Daoy (cell line): ENCODE data around the gene HLX. TPM values are rescaled to one million over a fixed set of nuclear protein-coding genes. Genes with fewer than 3 reads are reported as not detected.

Experiments
- DNase-seq: peaks from one replicate; pipeline ENCODE4 v3.0.0-alpha.2; 2015; ENCODE audit warnings: low read depth
- total RNA-seq: library from RNA; depleted of rRNA; stranded (reverse); fragments of >200 nt; shearing (Covaris generic); gene quantifications from 2 replicates; pipeline ENCODE4 v1.2.3, GENCODE V29; 2014

The HLX gene
- total RNA-seq, 1 experiment from 2014 or later = 2.8 TPM

- DNase-seq = no peak
Observed at GRCh38 chr1:220882061-220882891, 3.0 kb downstream of the HLX start.

GRCh38 chr1:220884109-220884980, 5.1 kb downstream of the HLX start:
- no peak for DNase-seq

GRCh38 chr1:220884981-220885918, 6.0 kb downstream of the HLX start:
- DNase-seq = no peak

- DNase-seq = no peak
Observed at GRCh38 chr1:220885971-220886370, 6.7 kb downstream of the HLX start.

- DNase-seq = no peak
Observed at GRCh38 chr1:220886470-220887201, 7.4 kb downstream of the HLX start.

- no peak for DNase-seq
Observed at GRCh38 chr1:220887202-220887519, 7.9 kb downstream of the HLX start.

- DNase-seq = no peak
Observed at GRCh38 chr1:220887520-220888416, 8.5 kb downstream of the HLX start.

- no peak for DNase-seq
Observed at GRCh38 chr1:220888417-220888986, 9.3 kb downstream of the HLX start.

GRCh38 chr1:220889333-220889732, 10.1 kb downstream of the HLX start:
- DNase-seq = no peak

- DNase-seq = no peak
Observed at GRCh38 chr1:220889848-220890287, 10.6 kb downstream of the HLX start.

GRCh38 chr1:220890602-220891001, 11.4 kb downstream of the HLX start:
- DNase-seq = no peak

- DNase-seq = no peak
Observed at GRCh38 chr1:220891224-220892085, 12.2 kb downstream of the HLX start.

- DNase-seq = no peak
Observed at GRCh38 chr1:220892086-220892376, 12.8 kb downstream of the HLX start.

GRCh38 chr1:220892997-220893700, 13.9 kb downstream of the HLX start:
- DNase-seq = no peak

GRCh38 chr1:220893701-220894024, 14.4 kb downstream of the HLX start:
- no peak for DNase-seq

GRCh38 chr1:220894025-220894923, 15.0 kb downstream of the HLX start:
- no peak for DNase-seq

GRCh38 chr1:220894924-220895256, 15.6 kb downstream of the HLX start:
- no peak for DNase-seq
